NCI-H1436 treated with DMSO at 0.1 percent for 48 hours (cell line): ENCODE results near the gene WNT1.

Experiments
- DNase-seq: peaks from one replicate; lab custom pipeline; 2025; lab: John Stamatoyannopoulos, UW

The WNT1 gene

GRCh38 chr12:48978291-48978740, at the start of gene WNT1:
TSS of gene WNT1 (plus strand) at chr12:48978322. CDS start at chr12:48978651, 329 bp downstream.
- DNase-seq: no peak

GRCh38 chr12:48929551-48929950, 48.6 kb upstream of the WNT1 start:
- DNase-seq: no peak

GRCh38 chr12:48930475-48930874, 47.6 kb upstream of the WNT1 start:
- DNase-seq: no peak

GRCh38 chr12:48932878-48933277, 45.2 kb upstream of the WNT1 start:
- no peak for DNase-seq

GRCh38 chr12:48933664-48934311, 44.3 kb upstream of the WNT1 start:
- no peak for DNase-seq

- DNase-seq: no peak
Observed at GRCh38 chr12:48934312-48934706, 43.8 kb upstream of the WNT1 start.

GRCh38 chr12:48936379-48936979, 41.6 kb upstream of the WNT1 start:
- no peak for DNase-seq

GRCh38 chr12:48937170-48937569, 41.0 kb upstream of the WNT1 start:
- DNase-seq: no peak

- no peak for DNase-seq
Observed at GRCh38 chr12:48938805-48939204, 39.3 kb upstream of the WNT1 start.

GRCh38 chr12:48940181-48940580, 37.9 kb upstream of the WNT1 start:
- DNase-seq: no peak

GRCh38 chr12:48943221-48943620, 34.9 kb upstream of the WNT1 start:
- DNase-seq: no peak

- no peak for DNase-seq
Observed at GRCh38 chr12:48946205-48946604, 31.9 kb upstream of the WNT1 start.

- DNase-seq: no peak
Observed at GRCh38 chr12:48946943-48947342, 31.2 kb upstream of the WNT1 start.

GRCh38 chr12:48947727-48948126, 30.4 kb upstream of the WNT1 start:
- no peak for DNase-seq

GRCh38 chr12:48952691-48953090, 25.4 kb upstream of the WNT1 start:
- DNase-seq: no peak

- DNase-seq: no peak
Observed at GRCh38 chr12:48954061-48954460, 24.1 kb upstream of the WNT1 start.

GRCh38 chr12:48954841-48955501, 23.2 kb upstream of the WNT1 start:
- no peak for DNase-seq

GRCh38 chr12:48956279-48957140, 21.6 kb upstream of the WNT1 start:
- DNase-seq: no peak

- DNase-seq: peak; percentile 42
Observed at GRCh38 chr12:48957141-48958048, 20.7 kb upstream of the WNT1 start, which contains the start of gene ARF3. TSS of gene ARF3 (minus strand) at chr12:48957487. CDS start at chr12:48941095, 16,392 bp downstream.

GRCh38 chr12:48958049-48958388, 20.1 kb upstream of the WNT1 start:
- no peak for DNase-seq

GRCh38 chr12:48960834-48961233, 17.3 kb upstream of the WNT1 start:
- DNase-seq: no peak
